ENCODE measurements around the gene MCL1.

MCL1 gene

GRCh38 chr1:150555971-150556865 lies 23.2 kb downstream of the MCL1 start:
- POLR2A ChIA-PET (ENCODE audit: low non-redundant PET), result no interaction called here
- peak overlapping the region; percentile 100 for H3K27ac ChIP-seq
- TF ChIP-seq, protein P1, sequence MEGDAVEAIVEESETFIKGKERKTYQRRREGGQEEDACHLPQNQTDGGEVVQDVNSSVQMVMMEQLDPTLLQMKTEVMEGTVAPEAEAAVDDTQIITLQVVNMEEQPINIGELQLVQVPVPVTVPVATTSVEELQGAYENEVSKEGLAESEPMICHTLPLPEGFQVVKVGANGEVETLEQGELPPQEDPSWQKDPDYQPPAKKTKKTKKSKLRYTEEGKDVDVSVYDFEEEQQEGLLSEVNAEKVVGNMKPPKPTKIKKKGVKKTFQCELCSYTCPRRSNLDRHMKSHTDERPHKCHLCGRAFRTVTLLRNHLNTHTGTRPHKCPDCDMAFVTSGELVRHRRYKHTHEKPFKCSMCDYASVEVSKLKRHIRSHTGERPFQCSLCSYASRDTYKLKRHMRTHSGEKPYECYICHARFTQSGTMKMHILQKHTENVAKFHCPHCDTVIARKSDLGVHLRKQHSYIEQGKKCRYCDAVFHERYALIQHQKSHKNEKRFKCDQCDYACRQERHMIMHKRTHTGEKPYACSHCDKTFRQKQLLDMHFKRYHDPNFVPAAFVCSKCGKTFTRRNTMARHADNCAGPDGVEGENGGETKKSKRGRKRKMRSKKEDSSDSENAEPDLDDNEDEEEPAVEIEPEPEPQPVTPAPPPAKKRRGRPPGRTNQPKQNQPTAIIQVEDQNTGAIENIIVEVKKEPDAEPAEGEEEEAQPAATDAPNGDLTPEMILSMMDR (conservative IDR thresholded peaks at IDR 0.05; ENCODE audit: low read depth), result no peak
- DNase-seq (ENCODE audit: low spot score), result no peak
- CTCF ChIA-PET, result interaction anchor here (0.5 to 1.1 kb wide), 4 partner anchors 19 to 257 kb away, joined by 3 to 6 read pairs (median 4); no protein-coding TSS in a partner anchor

- DNase-seq (ENCODE audit: low spot score), result no peak
- H3K27ac ChIP-seq, result peak overlapping the region; percentile 100
- POLR2A ChIA-PET (ENCODE audit: low non-redundant PET), result no interaction called here
- TF ChIP-seq, protein P1 (conservative IDR thresholded peaks at IDR 0.05; ENCODE audit: low read depth), result no peak
- CTCF ChIA-PET, result interaction anchor here (1.1 kb wide), 1 partner anchor 258 kb away, joined by 6 read pairs; no protein-coding TSS in a partner anchor
Observed at GRCh38 chr1:150555198-150555970, 24.0 kb downstream of the MCL1 start.

GRCh38 chr1:150554086-150554452 lies 25.3 kb downstream of the MCL1 start:
- ChIA-PET CTCF (interaction anchor here (1.2 kb wide), 1 partner anchor 21 kb away, joined by 4 read pairs; no protein-coding TSS in a partner anchor), POLR2A (ENCODE audit: low non-redundant PET) (no interaction called here)
- peak overlapping the region; percentile 100 for H3K27ac ChIP-seq
- no peak for DNase-seq (ENCODE audit: low spot score)
- TF ChIP-seq, protein P1 (conservative IDR thresholded peaks at IDR 0.05; ENCODE audit: low read depth), result no peak

GRCh38 chr1:150553392-150554085 lies 25.9 kb downstream of the MCL1 start:
- ChIA-PET CTCF (interaction anchor here (0.5 to 1.2 kb wide), 2 partner anchors 21 to 565 kb away, joined by 4 to 5 read pairs; no protein-coding TSS in a partner anchor), POLR2A (ENCODE audit: low non-redundant PET) (interaction anchor here (0.5 kb wide), 1 partner anchor 51 kb away, joined by 3 read pairs; no protein-coding TSS in a partner anchor)
- H3K27ac ChIP-seq, result peak overlapping the region; percentile 100
- TF ChIP-seq, protein P1 (conservative IDR thresholded peaks at IDR 0.05; ENCODE audit: low read depth), result no peak
- no peak for DNase-seq (ENCODE audit: low spot score)

DNA sequence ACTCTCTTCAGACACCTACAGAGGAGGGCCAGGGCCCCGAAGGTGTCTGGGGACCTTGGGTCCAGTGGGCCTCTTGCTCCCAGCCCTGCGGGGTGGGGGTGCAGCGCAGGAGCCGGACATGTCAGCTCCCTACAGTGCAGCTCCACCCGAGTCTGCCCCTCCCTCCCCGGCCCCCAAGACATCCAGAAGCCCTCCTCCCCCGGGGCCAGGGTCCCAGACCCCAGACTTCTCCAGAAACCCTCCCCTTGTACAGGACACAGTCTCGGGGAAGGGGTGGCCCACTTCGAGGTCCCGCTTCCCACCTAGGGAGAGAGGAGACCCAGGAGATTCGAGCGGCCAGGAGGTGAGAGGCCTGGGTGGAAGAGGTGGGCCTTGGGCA lies 26.5 kb downstream of the MCL1 start:
- no peak for DNase-seq (ENCODE audit: low spot score)
- POLR2A ChIA-PET (ENCODE audit: low non-redundant PET), result no interaction called here
- CTCF ChIA-PET, result interaction anchor here (0.5 kb wide), 1 partner anchor 565 kb away, joined by 5 read pairs; no protein-coding TSS in a partner anchor
- TF ChIP-seq, protein P1 (conservative IDR thresholded peaks at IDR 0.05; ENCODE audit: low read depth), result no peak
- H3K27ac ChIP-seq, result peak overlapping the region; percentile 100
